Mesothelial cell of epicardium (in vitro differentiated cells): ENCODE measurements around the gene PCYOX1L. TPM values are rescaled to one million over a fixed set of nuclear protein-coding genes. Genes with fewer than 3 reads are reported as not detected.

Experiments used
- DNase-seq, 2 experiments: peaks; one replicate each; pipeline ENCODE4 v3.0.0; 2021; ENCODE audit warnings: low spot score in 2 of 2; ENCODE audit not compliant: unreplicated experiment in 2 of 2
- H3K27ac Mint-ChIP-seq: 2 replicates; pipeline ENCODE4 v1.8.0; 2021; ENCODE audit warnings: mixed read lengths
- H3K27me3 Mint-ChIP-seq: 2 replicates; pipeline ENCODE4 v1.8.0; 2021; ENCODE audit warnings: low read depth, mixed read lengths
- H3K36me3 Mint-ChIP-seq: 2 replicates; pipeline ENCODE4 v1.8.0; 2021; ENCODE audit warnings: mixed read lengths
- H3K4me1 Mint-ChIP-seq: 2 replicates; pipeline ENCODE4 v1.8.0; 2021; ENCODE audit warnings: mixed read lengths
- H3K4me3 Mint-ChIP-seq: 2 replicates; pipeline ENCODE4 v1.8.0; 2021; ENCODE audit warnings: mild to moderate bottlenecking, moderate library complexity, mixed read lengths
- H3K9me3 Mint-ChIP-seq: 2 replicates; pipeline ENCODE4 v1.8.0; 2021; ENCODE audit warnings: mixed read lengths
- CTCF ChIP-seq: fragments of 200-600 bp; sonication (generic); IDR thresholded peaks from one replicate; pipeline ENCODE4 v1.5.0; 2021; ENCODE audit warnings: antibody characterized with exemption; ENCODE audit not compliant: unreplicated experiment
- total RNA-seq: library from RNA; stranded (reverse); gene quantifications from 3 replicates; pipeline ENCODE4 v1.2.1, GENCODE V29; 2021

PCYOX1L gene
- total RNA-seq, 1 donor from 2014 or later, result 23.2 TPM

GRCh38 chr5:149314571-149315111 lies 43.2 kb upstream of the PCYOX1L start:
- no peaks in the 10 kb centered on the region for H3K9me3 Mint-ChIP-seq
- H3K4me3 Mint-ChIP-seq, result no peak overlapping the region
- no peak for DNase-seq
- H3K4me1 Mint-ChIP-seq, result peaks cover 4% of the 10 kb centered on the region
- TF ChIP-seq CTCF, result no peak
- H3K36me3 Mint-ChIP-seq, result no peaks in the 10 kb centered on the region
- H3K27me3 Mint-ChIP-seq, result no peaks in the 10 kb centered on the region
- no peak overlapping the region for H3K27ac Mint-ChIP-seq

DNA sequence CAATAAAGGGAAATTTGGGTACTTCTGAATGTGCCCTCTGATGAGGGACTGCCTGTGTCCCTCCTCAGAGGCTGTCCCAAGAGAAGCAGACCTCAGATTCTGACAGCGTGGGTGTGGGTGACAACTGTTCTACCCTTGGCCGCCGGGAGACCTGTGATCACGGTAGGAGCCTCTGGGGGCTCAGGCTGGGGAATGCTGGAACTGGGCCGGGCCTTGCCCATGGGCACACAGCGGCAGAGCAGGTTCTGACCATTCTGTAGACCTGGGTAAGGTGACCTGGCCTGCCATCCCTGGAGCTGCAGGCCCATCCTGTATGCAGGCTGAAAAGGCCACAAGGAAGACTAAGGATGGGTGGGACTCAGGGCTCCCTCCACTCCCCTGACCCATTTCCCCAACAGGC lies 42.1 kb upstream of the PCYOX1L start:
- no peak for DNase-seq
- Mint-ChIP-seq H3K27ac (no peak overlapping the region), H3K36me3 (no peaks in the 10 kb centered on the region), H3K4me1 (peaks cover 15% of the 10 kb centered on the region), H3K27me3 (no peaks in the 10 kb centered on the region), H3K4me3 (no peak overlapping the region), H3K9me3 (no peaks in the 10 kb centered on the region)
- TF ChIP-seq CTCF, result no peak

DNA sequence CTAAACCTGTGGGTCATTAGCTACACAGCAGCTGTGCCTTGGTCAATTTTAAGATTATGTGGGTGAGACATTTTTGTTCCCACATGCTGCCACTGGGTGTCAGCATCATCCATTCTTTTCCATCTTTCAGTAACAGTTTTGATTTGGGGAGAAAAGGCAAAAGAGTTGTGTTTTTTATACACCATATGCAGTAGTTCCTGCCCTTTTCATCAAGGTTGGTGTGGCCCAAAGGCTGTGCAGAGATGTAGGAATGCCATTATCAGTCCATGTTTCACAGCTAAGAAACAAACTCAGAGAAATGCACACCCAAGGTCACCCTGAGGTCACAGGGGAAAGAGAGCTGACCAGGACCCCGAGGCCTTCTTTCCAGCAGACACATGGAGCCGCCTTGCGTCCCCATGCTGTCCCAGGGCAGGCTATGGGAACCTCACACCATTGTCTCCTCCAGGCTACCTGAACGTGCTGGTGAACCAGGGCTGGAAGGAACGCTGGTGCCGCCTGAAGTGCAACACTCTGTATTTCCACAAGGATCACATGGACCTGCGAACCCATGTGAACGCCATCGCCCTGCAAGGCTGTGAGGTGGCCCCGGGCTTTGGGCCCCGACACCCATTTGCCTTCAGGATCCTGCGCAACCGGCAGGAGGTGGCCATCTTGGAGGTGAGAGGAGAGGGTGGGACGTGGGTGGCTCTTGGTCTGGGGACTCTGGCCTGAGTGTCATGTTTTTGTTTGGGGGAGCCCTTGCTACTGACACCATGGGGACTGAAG lies 40.4 kb upstream of the PCYOX1L start:
- no peak for DNase-seq
- peak; percentile 80 for TF ChIP-seq CTCF
- Mint-ChIP-seq H3K9me3 (no peaks in the 10 kb centered on the region), H3K27me3 (no peaks in the 10 kb centered on the region), H3K27ac (peak overlapping the region; percentile 56), H3K36me3 (no peaks in the 10 kb centered on the region), H3K4me1 (peaks cover 20% of the 10 kb centered on the region), H3K4me3 (no peak overlapping the region)

- no peaks in the 10 kb centered on the region for H3K36me3 Mint-ChIP-seq
- H3K4me1 Mint-ChIP-seq, result peaks cover 35% of the 10 kb centered on the region
- H3K9me3 Mint-ChIP-seq, result no peaks in the 10 kb centered on the region
- TF ChIP-seq CTCF, result no peak
- no peak overlapping the region for H3K4me3 Mint-ChIP-seq
- H3K27ac Mint-ChIP-seq, result peak overlapping the region; percentile 21
- no peak for DNase-seq
- no peaks in the 10 kb centered on the region for H3K27me3 Mint-ChIP-seq
Measured at GRCh38 chr5:149319174-149319573, 38.7 kb upstream of the PCYOX1L start.

GRCh38 chr5:149320791-149321330 lies 37.0 kb upstream of the PCYOX1L start:
- Mint-ChIP-seq H3K4me1 (peaks cover 45% of the 10 kb centered on the region), H3K27ac (peak overlapping the region; percentile 98), H3K9me3 (no peaks in the 10 kb centered on the region), H3K36me3 (no peaks in the 10 kb centered on the region), H3K4me3 (peak overlapping the region; percentile 22), H3K27me3 (no peaks in the 10 kb centered on the region)
- no peak for TF ChIP-seq CTCF
- peak; percentile 84 to 91 for DNase-seq
